ENCODE measurements around the gene BMP6.

BMP6 gene

GRCh38 chr6:7749478-7749877 is 23.6 kb downstream of the BMP6 start:
- DNase-seq, result no peak

GRCh38 chr6:7750197-7750596 is 24.3 kb downstream of the BMP6 start:
- no peak for DNase-seq

GRCh38 chr6:7758456-7758855 is 32.6 kb downstream of the BMP6 start:
- no peak for DNase-seq

GRCh38 chr6:7759320-7759719 is 33.4 kb downstream of the BMP6 start:
- DNase-seq, result no peak

GRCh38 chr6:7761051-7761450 is 35.2 kb downstream of the BMP6 start:
- DNase-seq, result no peak

GRCh38 chr6:7762760-7763159 is 36.9 kb downstream of the BMP6 start:
- DNase-seq, result no peak

GRCh38 chr6:7763881-7764280 is 38.0 kb downstream of the BMP6 start:
- no peak for DNase-seq

GRCh38 chr6:7765575-7766325 is 39.9 kb downstream of the BMP6 start:
- DNase-seq, result no peak

- no peak for DNase-seq
Observed at GRCh38 chr6:7769702-7770101, 43.8 kb downstream of the BMP6 start.

GRCh38 chr6:7770111-7770510 is 44.2 kb downstream of the BMP6 start:
- DNase-seq, result no peak

GRCh38 chr6:7770601-7771000 is 44.7 kb downstream of the BMP6 start:
- no peak for DNase-seq

GRCh38 chr6:7773322-7773721 is 47.4 kb downstream of the BMP6 start:
- no peak for DNase-seq

GRCh38 chr6:7773914-7774313 is 48.0 kb downstream of the BMP6 start:
- DNase-seq, result no peak

- no peak for DNase-seq
Observed at GRCh38 chr6:7776509-7776908, 50.6 kb downstream of the BMP6 start.

GRCh38 chr6:7777074-7777473 is 51.2 kb downstream of the BMP6 start:
- no peak for DNase-seq

- DNase-seq, result no peak
Observed at GRCh38 chr6:7781240-7781639, 55.3 kb downstream of the BMP6 start.

GRCh38 chr6:7784248-7784647 is 58.3 kb downstream of the BMP6 start:
- DNase-seq, result no peak

- DNase-seq, result no peak
Observed at GRCh38 chr6:7784706-7785105, 58.8 kb downstream of the BMP6 start.

- DNase-seq, result no peak
Observed at GRCh38 chr6:7785243-7786035, 59.5 kb downstream of the BMP6 start.

- no peak for DNase-seq
Observed at GRCh38 chr6:7786214-7786661, 60.3 kb downstream of the BMP6 start.

- no peak for DNase-seq
Observed at GRCh38 chr6:7787137-7787608, 61.3 kb downstream of the BMP6 start.

GRCh38 chr6:7787731-7788130 is 61.8 kb downstream of the BMP6 start:
- DNase-seq, result no peak

- DNase-seq, result no peak
Observed at GRCh38 chr6:7794509-7794908, 68.6 kb downstream of the BMP6 start.

GRCh38 chr6:7797386-7797785 is 71.5 kb downstream of the BMP6 start:
- DNase-seq, result no peak
